Keratinocyte (primary cell): ENCODE results near the gene USP30. TPM values are rescaled to one million over a fixed set of nuclear protein-coding genes. Genes with fewer than 3 reads are reported as not detected.
"Not testable (repeated sequence)": the region's sequence is repeated elsewhere in the genome, so short reads cannot be mapped to it uniquely, and the experiment has no call there.

ENCODE experiments used
- DNase-seq: peaks from one replicate; pipeline ENCODE4 v3.0.0-alpha.2; 2011; ENCODE audit warnings: low read depth, missing footprints, low spot score
- FAIRE-seq: peaks from 2 replicates; lab custom pipeline; 2011; peaks lifted over from hg19 to GRCh38; lab: Jason Lieb, UNC
- H2AFZ ChIP-seq: 2 replicates; pipeline ENCODE4 v1.6.0; 2012; ENCODE audit warnings: low read length, control low read depth, inconsistent platforms; ENCODE audit not compliant: control insufficient read depth
- H3K27ac ChIP-seq: 2 replicates; pipeline ENCODE4 v1.5.1; 2011; ENCODE audit warnings: low read length; ENCODE audit not compliant: control insufficient read depth, insufficient read depth
- H3K27me3 ChIP-seq: 3 replicates; pipeline ENCODE4 v1.6.0; 2011; ENCODE audit warnings: low read length; ENCODE audit not compliant: control insufficient read depth, insufficient read depth; ENCODE audit errors: extremely low read depth
- H3K36me3 ChIP-seq, 2 experiments: 2 replicates in 1 of 2; 3 replicates in 1 of 2; pipeline ENCODE4 v1.5.1; 2011; ENCODE audit warnings: low read length in 2 of 2, mild to moderate bottlenecking in 1 of 2; ENCODE audit not compliant: control insufficient read depth in 2 of 2, insufficient read depth in 2 of 2; ENCODE audit errors: extremely low read depth in 1 of 2
- H3K4me1 ChIP-seq: 3 replicates; pipeline ENCODE4 v1.5.1; 2011; ENCODE audit warnings: low read length; ENCODE audit not compliant: control insufficient read depth, insufficient read depth; ENCODE audit errors: extremely low read depth
- H3K4me2 ChIP-seq: 3 replicates; pipeline ENCODE4 v1.6.0; 2011; ENCODE audit warnings: low read depth, low read length; ENCODE audit not compliant: control insufficient read depth, insufficient read depth; ENCODE audit errors: extremely low read depth
- H3K4me3 ChIP-seq, 3 experiments: fragments of 200-600 bp in 1 of 3; sonication (generic) in 1 of 3; 2 replicates in 2 of 3; 3 replicates in 1 of 3; pipeline ENCODE4 v1.5.1; 2011 to 2016; ENCODE audit warnings: low read length in 3 of 3, mild to moderate bottlenecking in 3 of 3, control low read depth in 2 of 3, inconsistent platforms in 1 of 3, low read depth in 1 of 3, mixed read lengths in 1 of 3, mixed run types in 1 of 3, moderate library complexity in 1 of 3; ENCODE audit not compliant: control insufficient read depth in 2 of 3, insufficient read depth in 2 of 3; ENCODE audit errors: extremely low read depth in 1 of 3
- H3K79me2 ChIP-seq: 2 replicates; pipeline ENCODE4 v1.6.0; 2012; ENCODE audit warnings: low read length; ENCODE audit not compliant: control insufficient read depth, insufficient read depth
- H3K9ac ChIP-seq: 3 replicates; pipeline ENCODE4 v1.6.0; 2011; ENCODE audit warnings: low read length; ENCODE audit not compliant: control insufficient read depth, insufficient read depth; ENCODE audit errors: extremely low read depth
- H3K9me1 ChIP-seq: 3 replicates; pipeline ENCODE4 v1.6.0; 2011; ENCODE audit warnings: low read length; ENCODE audit not compliant: control insufficient read depth, insufficient read depth; ENCODE audit errors: extremely low read depth
- H3K9me3 ChIP-seq: 2 replicates; pipeline ENCODE4 v1.5.1; 2012; ENCODE audit warnings: low read depth, low read length; ENCODE audit not compliant: control insufficient read depth
- H4K20me1 ChIP-seq: 3 replicates; pipeline ENCODE4 v1.6.0; 2011; ENCODE audit warnings: low read length; ENCODE audit not compliant: control insufficient read depth, insufficient read depth; ENCODE audit errors: extremely low read depth
- EZH2 ChIP-seq: IDR thresholded peaks from one replicate; pipeline ENCODE4 v1.6.1; 2012; ENCODE audit warnings: inconsistent platforms, mild to moderate bottlenecking, low read length, moderate library complexity
- dilution Hi-C: fragments of 300-500 bp; cut with MboI; formaldehyde crosslinking; loops from one replicate; pipeline ENCODE4 v1.7.0; 2020; ENCODE audit warnings: low sequenced_read_pairs; ENCODE audit not compliant: extremely low pct_ligation_motif_present
- polyA plus RNA-seq, 5 experiments: library from polyadenylated mRNA; depleted of rRNA in 3 of 5; stranded (reverse) in 3 of 5; stranded (forward) in 1 of 5; unstranded in 1 of 5; fragments of >200 nt; gene quantifications; 1 replicate in 1 of 5; 2 replicates in 3 of 5; 3 replicates in 1 of 5; pipeline versions ENCODE4 v1.2.1 to v1.2.3, GENCODE V29; 2011 to 2012; ENCODE audit warnings: missing spikeins in 2 of 5, low read depth in 1 of 5, low replicate concordance in 1 of 5
- TF ChIP-seq, protein P1 (sequence below), 3 experiments: IDR thresholded peaks in 1 of 3; conservative IDR thresholded peaks in 1 of 3; optimal IDR thresholded peaks in 1 of 3; 2 replicates in 2 of 3; 3 replicates in 1 of 3; pipeline versions ENCODE3 to v1.5.1; 2011; ENCODE audit warnings: low read length in 3 of 3, mild to moderate bottlenecking in 3 of 3, moderate library complexity in 2 of 3, control low read depth in 1 of 3, inconsistent platforms in 1 of 3; ENCODE audit not compliant: insufficient read depth in 2 of 3; ENCODE audit errors: extremely low read depth in 1 of 3

The USP30 gene
- polyA plus RNA-seq, 1 donor (not counting 4 experiments of a cell fraction or from before 2014, with no cell fraction given) = 10.0 TPM

- Histone ChIP-seq H3K9me1 (no peaks in the 10 kb centered on the region), H3K9me3 (peaks cover 2% of the 10 kb centered on the region), H2AFZ (no peak overlapping the region), H3K27ac (no peak overlapping the region), H4K20me1 (no peaks in the 10 kb centered on the region), H3K9ac (no peak overlapping the region), H3K79me2 (no peaks in the 10 kb centered on the region), H3K4me3 (no peak overlapping the region), H3K36me3 (no peaks in the 10 kb centered on the region), H3K4me2 (no peak overlapping the region), H3K27me3 (no peaks in the 10 kb centered on the region), H3K4me1 (no peaks in the 10 kb centered on the region)
- dilution Hi-C loops = no loop called here
- no peak for FAIRE-seq
- DNase-seq = no peak
- TF ChIP-seq, protein P1, sequence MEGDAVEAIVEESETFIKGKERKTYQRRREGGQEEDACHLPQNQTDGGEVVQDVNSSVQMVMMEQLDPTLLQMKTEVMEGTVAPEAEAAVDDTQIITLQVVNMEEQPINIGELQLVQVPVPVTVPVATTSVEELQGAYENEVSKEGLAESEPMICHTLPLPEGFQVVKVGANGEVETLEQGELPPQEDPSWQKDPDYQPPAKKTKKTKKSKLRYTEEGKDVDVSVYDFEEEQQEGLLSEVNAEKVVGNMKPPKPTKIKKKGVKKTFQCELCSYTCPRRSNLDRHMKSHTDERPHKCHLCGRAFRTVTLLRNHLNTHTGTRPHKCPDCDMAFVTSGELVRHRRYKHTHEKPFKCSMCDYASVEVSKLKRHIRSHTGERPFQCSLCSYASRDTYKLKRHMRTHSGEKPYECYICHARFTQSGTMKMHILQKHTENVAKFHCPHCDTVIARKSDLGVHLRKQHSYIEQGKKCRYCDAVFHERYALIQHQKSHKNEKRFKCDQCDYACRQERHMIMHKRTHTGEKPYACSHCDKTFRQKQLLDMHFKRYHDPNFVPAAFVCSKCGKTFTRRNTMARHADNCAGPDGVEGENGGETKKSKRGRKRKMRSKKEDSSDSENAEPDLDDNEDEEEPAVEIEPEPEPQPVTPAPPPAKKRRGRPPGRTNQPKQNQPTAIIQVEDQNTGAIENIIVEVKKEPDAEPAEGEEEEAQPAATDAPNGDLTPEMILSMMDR (optimal IDR thresholded peaks at IDR 0.05 in 1 of 3, IDR thresholded peaks at IDR 0.05 in 1 of 3, conservative IDR thresholded peaks at IDR 0.05 in 1 of 3; ENCODE audit: extremely low read depth in 1 of 3, insufficient read depth in 2 of 3, low read length in 3 of 3) = no peak
- no peak for TF ChIP-seq EZH2
Measured at GRCh38 chr12:109044241-109044640, 8.1 kb upstream of the USP30 start.

- no peaks in the 10 kb centered on the region for H3K9me1 ChIP-seq
- DNase-seq = no peak
- FAIRE-seq = no peak
- H3K9me3 ChIP-seq = no peaks in the 10 kb centered on the region
- H3K4me3 ChIP-seq = no peak overlapping the region
- H3K27ac ChIP-seq = no peak overlapping the region
- H3K9ac ChIP-seq = no peak overlapping the region
- H4K20me1 ChIP-seq = no peaks in the 10 kb centered on the region
- no peaks in the 10 kb centered on the region for H3K79me2 ChIP-seq
- no peak overlapping the region for H2AFZ ChIP-seq
- no peaks in the 10 kb centered on the region for H3K36me3 ChIP-seq
- no peaks in the 10 kb centered on the region for H3K27me3 ChIP-seq
- H3K4me2 ChIP-seq = no peak overlapping the region
- no peaks in the 10 kb centered on the region for H3K4me1 ChIP-seq
- TF ChIP-seq EZH2 = no peak
- TF ChIP-seq, protein P1 (optimal IDR thresholded peaks at IDR 0.05 in 1 of 3, IDR thresholded peaks at IDR 0.05 in 1 of 3, conservative IDR thresholded peaks at IDR 0.05 in 1 of 3; ENCODE audit: extremely low read depth in 1 of 3, insufficient read depth in 2 of 3, low read length in 3 of 3) = no peak
- dilution Hi-C loops = no loop called here
Measured at GRCh38 chr12:109047081-109047805, 5.1 kb upstream of the USP30 start.

DNA sequence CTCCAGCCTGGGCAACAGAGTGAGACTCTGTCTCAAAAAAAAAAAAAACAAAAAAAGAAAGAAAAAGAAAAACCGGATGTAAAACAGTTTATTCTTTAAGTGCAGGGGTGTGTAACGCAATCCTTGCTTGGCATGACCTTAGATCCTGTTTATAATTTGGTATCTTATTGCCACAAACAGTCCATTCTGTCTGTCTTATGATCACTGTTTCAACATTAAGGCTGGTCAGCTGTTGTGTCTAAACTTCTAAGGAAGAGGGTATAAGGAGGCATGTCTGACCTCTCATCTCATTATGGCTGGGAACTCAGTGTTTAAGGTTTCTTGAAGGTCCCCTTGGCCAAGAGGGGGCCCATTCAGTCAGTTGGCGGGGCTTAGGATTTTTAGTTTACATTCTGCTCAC lies 3.7 kb upstream of the USP30 start:
- H3K9ac ChIP-seq, dilution Hi-C loops, H3K27me3 ChIP-seq, H2AFZ ChIP-seq, H4K20me1 ChIP-seq, DNase-seq, H3K79me2 ChIP-seq, H3K36me3 ChIP-seq, H3K9me1 ChIP-seq, H3K4me2 ChIP-seq, H3K27ac ChIP-seq, H3K4me3 ChIP-seq, H3K9me3 ChIP-seq, H3K4me1 ChIP-seq, FAIRE-seq: not testable (repeated sequence)

- H4K20me1 ChIP-seq, H3K27ac ChIP-seq, H3K4me3 ChIP-seq, H2AFZ ChIP-seq, dilution Hi-C loops, H3K4me1 ChIP-seq, FAIRE-seq, H3K9me1 ChIP-seq, H3K4me2 ChIP-seq, H3K36me3 ChIP-seq, H3K27me3 ChIP-seq, H3K79me2 ChIP-seq, DNase-seq, H3K9ac ChIP-seq, H3K9me3 ChIP-seq: not testable (repeated sequence)
Measured at GRCh38 chr12:109049794-109050193, 2.6 kb upstream of the USP30 start.
